H9 (cell line): ENCODE results near the gene TGM2. TPM values are rescaled to one million over a fixed set of nuclear protein-coding genes. Genes with fewer than 3 reads are reported as not detected.

Experiments used
- DNase-seq: peaks from one replicate; pipeline ENCODE4 v3.0.0-alpha.2; 2017
- H2AFZ ChIP-seq: one replicate; pipeline ENCODE4 v1.6.1; 2013; ENCODE audit warnings: mild to moderate bottlenecking, low read length, control low read depth, moderate library complexity
- H2AK5ac ChIP-seq: 2 replicates; pipeline ENCODE4 v1.6.1; 2013; ENCODE audit warnings: low read length, control low read depth, mixed read lengths; ENCODE audit not compliant: insufficient read length
- H2BK120ac ChIP-seq: one replicate; pipeline ENCODE4 v1.6.1; 2013; ENCODE audit warnings: low read depth, mild to moderate bottlenecking, low read length, control low read depth, inconsistent platforms; ENCODE audit not compliant: poor library complexity, severe bottlenecking
- H2BK12ac ChIP-seq: 2 replicates; pipeline ENCODE4 v1.6.1; 2013; ENCODE audit warnings: low read length, control low read depth, mixed read lengths, low read depth; ENCODE audit not compliant: insufficient read length
- H2BK15ac ChIP-seq: 2 replicates; pipeline ENCODE4 v1.6.1; 2013; ENCODE audit warnings: low read depth, low read length, control low read depth
- H2BK20ac ChIP-seq: one replicate; pipeline ENCODE4 v1.6.1; 2013; ENCODE audit warnings: low read depth, mild to moderate bottlenecking, low read length, control low read depth, inconsistent platforms; ENCODE audit not compliant: poor library complexity, severe bottlenecking
- H2BK5ac ChIP-seq: 2 replicates; pipeline ENCODE4 v1.6.1; 2013; ENCODE audit warnings: low read length, control low read depth, mixed read lengths; ENCODE audit not compliant: insufficient read length
- H3K14ac ChIP-seq: 2 replicates; pipeline ENCODE4 v1.6.1; 2013; ENCODE audit warnings: low read length, control low read depth; ENCODE audit not compliant: insufficient read depth
- H3K18ac ChIP-seq: 2 replicates; pipeline ENCODE4 v1.6.1; 2013; ENCODE audit warnings: low read depth, mild to moderate bottlenecking, mixed read lengths, low read length, control low read depth; ENCODE audit not compliant: insufficient read length
- H3K23ac ChIP-seq: 2 replicates; pipeline ENCODE4 v1.6.1; 2013; ENCODE audit warnings: low read length, control low read depth, mixed read lengths, low read depth; ENCODE audit not compliant: insufficient read length
- H3K23me2 ChIP-seq: 2 replicates; pipeline ENCODE4 v1.6.1; 2013; ENCODE audit warnings: low read depth, mild to moderate bottlenecking, mixed read lengths, low read length, control low read depth; ENCODE audit not compliant: insufficient read length, poor library complexity, severe bottlenecking
- H3K27ac ChIP-seq: 2 replicates; pipeline ENCODE4 v1.5.1; 2013; ENCODE audit warnings: low read length, control low read depth, mixed read lengths, low read depth; ENCODE audit not compliant: insufficient read length
- H3K27me3 ChIP-seq: 2 replicates; pipeline ENCODE4 v1.6.1; 2013; ENCODE audit warnings: low read length, control low read depth, inconsistent platforms; ENCODE audit not compliant: insufficient read depth
- H3K4ac ChIP-seq: 2 replicates; pipeline ENCODE4 v1.6.1; 2013; ENCODE audit warnings: low read depth, mild to moderate bottlenecking, control low read depth, inconsistent platforms, low read length, moderate library complexity
- H3K4me1 ChIP-seq: 2 replicates; pipeline ENCODE4 v1.6.1; 2013; ENCODE audit warnings: low read length, control low read depth, inconsistent platforms; ENCODE audit not compliant: insufficient read depth
- H3K4me2 ChIP-seq: 2 replicates; pipeline ENCODE4 v1.6.1; 2013; ENCODE audit warnings: low read length, control low read depth, mixed read lengths; ENCODE audit not compliant: insufficient read length, insufficient read depth
- H3K56ac ChIP-seq: 2 replicates; pipeline ENCODE4 v1.6.1; 2013; ENCODE audit warnings: low read depth, mild to moderate bottlenecking, mixed read lengths, low read length, control low read depth; ENCODE audit not compliant: insufficient read length
- H3K79me1 ChIP-seq: 2 replicates; pipeline ENCODE4 v1.6.1; 2013; ENCODE audit warnings: low read depth, mild to moderate bottlenecking, moderate library complexity, low read length, control low read depth, inconsistent platforms; ENCODE audit not compliant: insufficient read depth, poor library complexity, severe bottlenecking
- H3K79me2 ChIP-seq: 2 replicates; pipeline ENCODE4 v1.6.1; 2013; ENCODE audit warnings: low read length, control low read depth, inconsistent platforms; ENCODE audit not compliant: insufficient read depth
- H3K9ac ChIP-seq: 2 replicates; pipeline ENCODE4 v1.6.1; 2013; ENCODE audit warnings: low read length, control low read depth, mixed read lengths; ENCODE audit not compliant: insufficient read length; ENCODE audit errors: extremely low read depth
- H3K9me3 ChIP-seq: one replicate; pipeline ENCODE4 v1.6.1; 2013; ENCODE audit warnings: low read depth, low read length, inconsistent platforms; ENCODE audit not compliant: control insufficient read depth
- H3T11ph ChIP-seq: one replicate; pipeline ENCODE4 v1.6.1; 2013; ENCODE audit warnings: mild to moderate bottlenecking, low read length, control low read depth, inconsistent platforms
- H4K20me1 ChIP-seq: one replicate; pipeline ENCODE4 v1.6.1; 2013; ENCODE audit not compliant: control insufficient read depth, insufficient read length, insufficient read depth
- H4K5ac ChIP-seq: 2 replicates; pipeline ENCODE4 v1.6.1; 2013; ENCODE audit warnings: low read depth, mild to moderate bottlenecking, mixed read lengths, low read length, control low read depth; ENCODE audit not compliant: insufficient read length
- H4K8ac ChIP-seq: replicated peaks from 2 replicates; pipeline ENCODE4 v1.6.1; 2013; ENCODE audit warnings: low read length, control low read depth, mixed read lengths, low read depth; ENCODE audit not compliant: insufficient read length
- H4K91ac ChIP-seq: 2 replicates; pipeline ENCODE4 v1.6.1; 2013; ENCODE audit warnings: low read depth, mild to moderate bottlenecking, moderate library complexity, mixed read lengths, low read length, control low read depth; ENCODE audit not compliant: insufficient read length
- H3K27ac Mint-ChIP-seq, 3 experiments: 2 replicates in 2 of 3; 3 replicates in 1 of 3; pipeline ENCODE4 v1.8.0; 2020 to 2021; ENCODE audit warnings: mixed read lengths in 3 of 3, mild to moderate bottlenecking in 1 of 3, moderate library complexity in 1 of 3
- H3K27me3 Mint-ChIP-seq: 2 replicates; pipeline ENCODE4 v1.8.0; 2021; ENCODE audit warnings: low read depth, mild to moderate bottlenecking, moderate library complexity, mixed read lengths
- H3K36me3 Mint-ChIP-seq, 3 experiments: 2 replicates in 2 of 3; 3 replicates in 1 of 3; pipeline ENCODE4 v1.8.0; 2020 to 2021; ENCODE audit warnings: low read depth in 3 of 3, mixed read lengths in 3 of 3; ENCODE audit not compliant: insufficient read depth in 1 of 3
- H3K4me1 Mint-ChIP-seq, 2 experiments: 2 replicates each; pipeline ENCODE4 v1.8.0; 2020; ENCODE audit warnings: mixed read lengths in 2 of 2
- H3K4me3 Mint-ChIP-seq, 2 experiments: 2 replicates in 1 of 2; 3 replicates in 1 of 2; pipeline ENCODE4 v1.8.0; 2020 to 2021; ENCODE audit warnings: mild to moderate bottlenecking in 2 of 2, mixed read lengths in 2 of 2, moderate library complexity in 1 of 2
- H3K9me3 Mint-ChIP-seq, 2 experiments: 2 replicates in 1 of 2; 3 replicates in 1 of 2; pipeline ENCODE4 v1.8.0; 2020; ENCODE audit warnings: mild to moderate bottlenecking in 2 of 2, mixed read lengths in 2 of 2, moderate library complexity in 1 of 2
- CTCF ChIP-seq: fragments of 200-600 bp; sonication (generic); conservative IDR thresholded peaks from 3 replicates; pipeline ENCODE4 v1.8.0; 2021; ENCODE audit warnings: antibody characterized with exemption, mild to moderate bottlenecking
- WGBS: extraction: QIAGEN DNeasy Blood & Tissue Kit; methylation state at CpG from one replicate; pipeline ENCODE4 v1.1.7; 2013; ENCODE audit warnings: missing lambda C conversion rate, low lambda C conversion rate, mixed read lengths; ENCODE audit not compliant: insufficient read length; ENCODE audit errors: extremely low coverage; 5-methylcytosine and 5-hydroxymethylcytosine counted together
- total RNA-seq: library from RNA; stranded (reverse); gene quantifications from 2 replicates; pipeline ENCODE4 v1.2.1, GENCODE V29; 2021

TGM2 gene
- total RNA-seq, 1 experiment from 2014 or later = 1.1 TPM

GRCh38 chr20:38108986-38109541, 56.0 kb downstream of the TGM2 start:
- H3K9me3 Mint-ChIP-seq = no peaks in the 10 kb centered on the region
- H3K4me3 Mint-ChIP-seq = no peak overlapping the region
- H4K8ac ChIP-seq = no peak overlapping the region
- no peak for TF ChIP-seq CTCF
- no peak overlapping the region for H4K91ac ChIP-seq
- no peak overlapping the region for H2BK12ac ChIP-seq
- no peaks in the 10 kb centered on the region for H3K9me3 ChIP-seq
- no peak overlapping the region for H2BK20ac ChIP-seq
- H3K4ac ChIP-seq = no peak overlapping the region
- no peak overlapping the region for H3K27ac Mint-ChIP-seq
- H2BK15ac ChIP-seq = no peak overlapping the region
- no peak overlapping the region for H3T11ph ChIP-seq
- no peaks in the 10 kb centered on the region; the same call in 1 of the 2 replicates for H3K27me3 Mint-ChIP-seq
- H3K56ac ChIP-seq = no peak overlapping the region
- no peak overlapping the region for H4K5ac ChIP-seq
- H3K4me1 Mint-ChIP-seq = peaks cover 4 to 7% of the 10 kb centered on the region in 2 experiments
- no peaks in the 10 kb centered on the region for H3K23me2 ChIP-seq
- no peak overlapping the region for H2AK5ac ChIP-seq
- H3K4me2 ChIP-seq = no peak overlapping the region
- no peak overlapping the region for H3K14ac ChIP-seq
- DNase-seq = no peak
- no peaks in the 10 kb centered on the region for H3K79me1 ChIP-seq
- H3K18ac ChIP-seq = no peak overlapping the region
- H3K23ac ChIP-seq = no peak overlapping the region
- H2BK5ac ChIP-seq = no peak overlapping the region
- H2BK120ac ChIP-seq = no peak overlapping the region
- no CpG with 5 or more reads among the region's 3 CpGs for WGBS
- no peaks in the 10 kb centered on the region for H3K79me2 ChIP-seq
- no peaks in the 10 kb centered on the region for H4K20me1 ChIP-seq
- no peak overlapping the region for H3K27ac ChIP-seq
- no peaks in the 10 kb centered on the region for H3K27me3 ChIP-seq
- no peaks in the 10 kb centered on the region for H3K36me3 Mint-ChIP-seq
- no peaks in the 10 kb centered on the region for H3K4me1 ChIP-seq
- H2AFZ ChIP-seq = no peak overlapping the region
- H3K9ac ChIP-seq = no peak overlapping the region
